Muscle of arm (tissue), 12 donors: Measurements from ENCODE around the gene C9orf85. TPM values are rescaled to one million over a fixed set of nuclear protein-coding genes. Genes with fewer than 3 reads are reported as not detected.
"Not testable (repeated sequence)": the region's sequence is repeated elsewhere in the genome, so short reads cannot be mapped to it uniquely, and the experiment has no call there.

Source experiments
- DNase-seq: peaks from one replicate; pipeline ENCODE4 v3.0.0-alpha.2; 2013
- polyA plus RNA-seq, 12 donors: library from polyadenylated mRNA; unstranded; fragments of 120-200 nt; gene quantifications; one replicate each; pipeline ENCODE4 v1.2.1, GENCODE V29; 2013; ENCODE audit not compliant: insufficient read length in 12 of 12

The C9orf85 gene
- polyA plus RNA-seq, 12 donors = 17.2 to 26.2 (median 24.0) TPM; not detected in 1

DNA sequence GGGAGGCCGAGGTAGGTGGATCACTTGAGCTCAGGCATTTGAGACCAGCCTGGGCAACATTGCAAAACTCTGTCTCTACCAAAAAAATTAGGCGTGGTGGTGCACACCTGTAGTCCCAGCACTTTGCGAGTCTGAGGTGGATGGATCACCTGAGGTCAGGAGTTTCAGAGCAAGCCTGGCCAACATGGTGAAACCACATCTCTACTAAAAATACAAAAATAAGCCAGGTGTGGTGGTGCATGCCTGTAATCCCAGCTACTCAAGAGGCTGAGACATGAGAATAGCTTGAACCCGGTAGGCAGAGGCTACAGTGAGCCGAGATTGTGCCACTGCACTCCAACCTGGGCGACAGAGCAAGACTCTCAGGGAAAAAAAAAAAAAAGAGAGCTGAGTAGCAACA lies 12.7 kb upstream of the C9orf85 start:
- DNase-seq = not testable (repeated sequence)

DNA sequence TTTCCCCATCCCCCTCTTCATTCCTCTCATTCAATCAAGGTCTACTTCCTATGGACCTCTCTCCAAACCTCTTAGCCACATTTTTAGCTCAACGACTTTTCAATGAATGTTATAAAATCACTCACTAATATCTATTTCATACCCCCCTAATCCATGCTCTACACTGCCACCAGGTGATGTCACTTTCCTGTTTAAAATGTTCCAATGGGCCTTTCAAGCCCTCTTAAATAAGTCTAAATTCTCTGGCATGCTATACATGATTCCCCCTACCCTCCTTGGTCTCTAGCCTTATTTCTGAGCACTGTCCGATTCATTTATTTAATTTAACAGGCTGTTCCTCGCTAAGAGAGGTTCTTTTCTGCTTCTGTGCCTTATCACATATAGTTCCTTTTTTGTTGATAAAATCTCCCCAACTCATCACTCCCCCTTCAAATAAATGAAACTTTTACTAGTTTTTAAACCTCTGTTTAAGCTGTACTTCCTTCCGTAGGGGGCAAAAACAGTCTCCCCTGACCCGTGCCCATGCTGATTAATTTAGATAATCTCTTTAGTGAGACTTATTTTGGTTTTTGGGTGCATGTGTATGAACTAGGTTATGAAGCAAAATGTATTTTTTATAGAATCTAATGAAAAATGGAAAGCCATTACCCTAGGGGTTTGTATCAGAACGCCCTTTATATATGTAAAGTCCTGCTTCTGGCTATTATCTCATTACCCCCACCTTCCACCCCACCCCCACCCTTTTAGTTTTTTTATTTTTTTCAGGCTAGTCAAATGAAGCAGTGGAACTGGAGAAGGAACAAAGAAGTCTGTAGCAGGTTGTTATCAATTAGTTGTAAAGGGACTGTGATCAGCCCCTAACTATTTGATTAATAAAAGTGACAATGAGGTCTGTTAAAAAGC lies 9.5 kb upstream of the C9orf85 start:
- DNase-seq = no peak

DNA sequence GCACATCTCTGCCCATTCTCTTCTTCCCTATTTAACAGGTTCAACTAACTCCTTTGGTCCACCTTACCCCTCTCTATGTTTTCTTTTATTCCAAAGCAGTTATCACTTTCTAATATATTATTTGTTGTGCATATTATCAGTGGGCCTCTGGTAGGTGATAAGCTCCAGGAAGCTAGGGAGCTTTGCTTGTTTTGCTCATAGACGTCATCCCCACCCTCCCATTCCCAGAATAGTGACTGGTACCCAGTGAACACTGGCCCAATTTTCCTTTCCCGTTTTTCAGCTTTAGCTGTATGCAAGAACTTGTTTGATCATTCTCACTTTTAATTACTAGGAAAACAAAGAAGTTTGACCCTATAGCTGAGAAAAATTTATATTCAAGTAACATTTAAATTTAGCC lies 7.4 kb upstream of the C9orf85 start:
- no peak for DNase-seq

DNA sequence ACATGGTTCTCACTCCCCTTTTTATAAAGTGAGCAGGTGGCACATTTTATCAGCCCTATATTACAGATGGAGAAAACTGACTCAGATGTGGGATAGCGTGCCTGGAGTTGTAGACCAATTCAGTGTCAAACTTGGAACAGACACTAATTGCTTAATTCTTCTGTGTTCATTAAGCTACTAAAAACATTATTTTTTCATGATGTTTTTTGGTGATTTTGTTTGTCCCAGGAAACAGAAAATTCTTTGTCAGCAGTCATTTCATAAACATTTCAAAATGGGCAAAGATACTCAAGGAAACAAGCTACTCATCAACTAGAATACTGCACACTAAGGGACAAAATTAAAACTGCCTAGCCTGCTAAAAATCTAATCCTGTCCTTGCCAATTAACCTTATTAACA lies 2.6 kb upstream of the C9orf85 start:
- no peak for DNase-seq

DNA sequence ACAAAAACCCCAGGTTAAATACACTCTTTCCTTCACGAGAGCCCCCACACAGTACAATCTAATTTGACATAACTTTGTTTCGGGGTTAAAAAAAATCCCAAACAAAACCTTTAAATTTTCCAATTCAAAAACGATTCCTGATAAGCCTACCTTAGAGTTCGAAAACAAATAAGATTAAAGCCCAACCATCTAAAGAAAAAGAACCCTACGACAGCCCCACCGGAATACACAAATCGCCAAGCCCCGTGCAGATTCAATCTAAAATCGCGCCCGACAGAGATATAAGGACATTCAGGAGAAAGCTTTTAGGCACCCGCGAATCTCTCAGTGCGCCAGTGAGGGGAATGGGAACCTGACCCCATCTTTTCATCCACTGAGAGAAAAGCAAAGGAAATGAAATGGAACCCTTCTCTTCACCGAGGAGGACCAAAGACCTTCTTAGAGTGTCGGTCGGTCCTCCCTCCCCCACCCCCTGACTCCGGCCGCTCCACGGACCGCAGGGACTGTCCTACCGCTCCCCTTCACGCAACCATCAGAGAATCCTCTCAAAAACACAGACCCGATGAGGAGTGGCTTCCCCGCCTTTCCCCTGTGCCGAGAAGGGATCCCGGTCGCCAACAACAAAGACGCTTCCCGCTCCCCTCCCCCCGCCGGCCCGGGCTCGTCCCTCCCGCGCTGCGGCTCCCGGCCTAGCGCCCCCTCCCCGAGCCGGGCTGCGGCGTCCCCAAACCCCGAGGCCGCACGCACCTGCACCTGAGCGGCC lies 1.4 kb upstream of the C9orf85 start:
- DNase-seq = peak; percentile 60

DNA sequence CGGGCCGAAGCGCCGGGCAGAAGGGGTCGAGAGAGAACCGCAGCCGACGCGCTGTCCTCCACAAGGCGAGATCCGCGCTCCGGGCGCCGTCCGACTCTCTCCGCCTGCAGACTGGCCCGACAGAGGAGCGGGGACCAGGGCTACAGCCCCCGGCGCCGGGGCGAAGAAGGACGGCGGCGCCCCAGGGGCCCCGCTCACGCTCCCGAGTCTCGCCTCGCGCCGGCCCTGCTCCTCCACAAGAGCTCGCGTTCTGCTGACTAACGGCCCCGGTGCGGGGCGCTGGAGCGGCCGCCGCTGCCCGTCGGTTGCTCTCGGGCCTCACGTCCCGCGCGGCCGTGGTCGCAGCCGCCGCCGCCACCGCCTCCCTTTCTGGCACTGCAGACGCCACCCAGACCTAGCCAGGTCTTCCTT lies 784 bp upstream of the C9orf85 start:
- DNase-seq = no peak

DNA sequence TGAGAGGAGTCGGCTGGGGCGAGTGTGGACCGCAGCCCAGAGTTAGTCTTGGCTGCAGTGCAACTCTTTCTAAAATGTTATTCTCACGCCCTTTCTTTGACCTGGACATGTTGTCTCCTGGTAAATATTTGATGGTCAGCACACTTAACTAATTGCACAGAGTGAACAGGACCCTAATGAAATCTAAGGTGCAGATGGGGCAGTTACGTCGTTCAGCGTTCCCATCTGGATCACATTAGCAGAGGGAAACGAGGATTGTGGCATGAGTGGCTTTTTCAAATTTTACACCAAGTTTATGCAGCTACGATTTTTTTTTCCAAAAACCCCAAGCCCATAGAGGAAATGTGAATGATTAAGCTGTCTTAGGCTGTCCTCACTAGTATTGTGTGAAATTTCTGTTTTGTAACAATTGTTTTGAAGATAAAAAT lies 483 bp downstream of the C9orf85 start:
- peak; percentile 77 for DNase-seq

DNA sequence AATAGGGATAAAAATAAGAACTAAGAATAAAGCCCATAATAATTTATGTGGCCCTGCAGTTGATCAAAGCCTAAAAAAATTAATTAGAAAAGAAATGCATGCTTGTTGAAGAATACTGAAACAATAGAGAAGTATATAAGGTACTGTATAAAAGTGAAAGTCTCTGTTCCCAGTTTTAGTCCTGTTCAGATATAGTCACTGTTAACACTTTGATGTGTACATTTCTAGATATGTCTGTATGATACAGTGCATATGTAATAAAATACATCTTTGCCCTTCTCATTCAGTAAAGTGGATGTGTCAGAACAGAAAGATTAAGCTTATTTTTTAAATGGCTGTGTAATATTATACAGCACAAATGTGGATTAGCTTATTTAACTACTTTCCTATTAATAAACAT lies 4.1 kb downstream of the C9orf85 start:
- DNase-seq = no peak

DNA sequence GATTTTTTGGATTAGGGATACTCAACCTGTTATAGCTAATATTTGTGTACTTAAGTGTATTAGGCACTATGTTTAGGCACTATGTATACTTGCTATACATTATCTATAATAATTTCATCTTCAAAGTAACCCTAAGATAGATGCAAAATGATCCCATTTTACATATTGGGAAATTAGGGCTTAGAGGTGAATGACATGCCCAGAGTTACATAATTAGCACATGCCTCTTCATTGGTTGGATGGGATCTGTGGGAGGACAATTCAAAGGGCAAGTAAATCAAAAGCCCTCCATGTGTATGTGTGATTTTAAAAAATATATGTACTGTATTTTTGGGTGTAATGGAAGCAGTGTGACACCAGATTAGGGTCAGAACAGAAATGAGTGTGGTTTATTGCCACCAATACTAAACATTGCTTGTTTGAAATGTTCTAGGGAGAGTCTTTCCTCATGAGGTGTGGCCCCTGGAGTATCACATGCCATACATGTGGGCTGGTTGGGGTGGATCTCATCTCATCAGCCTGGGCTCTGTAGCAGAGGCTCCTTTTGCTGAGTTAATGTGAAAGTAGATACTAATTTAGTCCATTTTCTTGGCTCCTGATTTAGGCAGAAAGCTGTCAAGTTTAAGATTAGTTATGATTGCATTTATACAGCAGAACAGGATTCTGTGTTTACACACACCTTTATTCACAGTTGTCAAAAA lies 5.5 kb downstream of the C9orf85 start:
- no peak for DNase-seq

DNA sequence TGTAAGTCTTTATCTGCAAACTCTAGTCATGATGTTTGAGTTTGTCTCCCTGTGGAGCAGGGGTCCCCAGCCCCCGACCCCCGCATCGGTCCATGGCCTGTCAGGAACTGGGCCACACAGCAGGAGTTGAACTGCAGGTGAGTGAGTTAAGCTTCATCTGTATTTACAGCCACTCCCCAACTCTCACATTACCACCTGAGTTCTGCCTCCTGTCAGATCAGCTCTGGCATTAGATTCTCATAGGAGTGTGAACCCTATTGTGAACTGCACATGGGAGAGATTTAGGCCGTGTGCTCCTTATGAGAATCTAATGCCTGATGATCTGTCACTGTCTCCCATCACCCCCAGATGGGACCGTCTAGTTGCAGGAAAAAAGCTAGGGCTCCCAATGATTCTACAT lies 7.0 kb downstream of the C9orf85 start:
- no peak for DNase-seq

DNA sequence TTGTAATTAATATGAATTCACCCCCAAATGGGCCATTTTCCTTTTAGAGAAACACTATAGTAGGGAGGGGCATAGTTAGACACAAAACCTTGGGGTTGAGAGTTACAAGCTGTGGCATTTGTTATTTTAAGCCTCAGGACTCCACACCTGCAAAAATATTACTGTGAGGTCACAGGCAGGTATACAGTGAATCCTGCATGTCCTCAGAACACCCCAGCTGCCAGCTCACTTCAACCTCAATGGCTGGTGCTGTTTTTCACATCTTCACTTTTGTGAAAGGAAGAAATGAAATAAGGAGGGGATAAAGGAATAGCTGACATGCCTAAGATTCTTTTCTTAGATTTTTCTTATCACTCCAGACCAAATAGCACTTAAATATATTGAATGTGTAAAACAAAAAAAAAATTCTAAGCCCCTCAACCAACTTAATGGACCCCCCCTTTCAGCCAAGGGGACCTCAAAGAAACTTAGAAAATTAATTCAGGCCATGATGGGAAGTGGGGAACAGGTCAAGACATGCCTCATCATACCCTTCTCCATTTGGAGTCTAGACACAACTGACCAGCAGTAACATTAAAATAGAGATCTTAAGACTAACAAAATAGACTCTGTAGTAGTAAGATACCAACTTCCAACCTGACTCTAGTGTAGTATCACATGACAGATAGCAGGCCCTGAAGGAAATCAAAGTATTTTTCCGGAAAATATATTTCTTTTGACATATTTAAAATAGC lies 9.2 kb downstream of the C9orf85 start:
- DNase-seq = no peak

DNA sequence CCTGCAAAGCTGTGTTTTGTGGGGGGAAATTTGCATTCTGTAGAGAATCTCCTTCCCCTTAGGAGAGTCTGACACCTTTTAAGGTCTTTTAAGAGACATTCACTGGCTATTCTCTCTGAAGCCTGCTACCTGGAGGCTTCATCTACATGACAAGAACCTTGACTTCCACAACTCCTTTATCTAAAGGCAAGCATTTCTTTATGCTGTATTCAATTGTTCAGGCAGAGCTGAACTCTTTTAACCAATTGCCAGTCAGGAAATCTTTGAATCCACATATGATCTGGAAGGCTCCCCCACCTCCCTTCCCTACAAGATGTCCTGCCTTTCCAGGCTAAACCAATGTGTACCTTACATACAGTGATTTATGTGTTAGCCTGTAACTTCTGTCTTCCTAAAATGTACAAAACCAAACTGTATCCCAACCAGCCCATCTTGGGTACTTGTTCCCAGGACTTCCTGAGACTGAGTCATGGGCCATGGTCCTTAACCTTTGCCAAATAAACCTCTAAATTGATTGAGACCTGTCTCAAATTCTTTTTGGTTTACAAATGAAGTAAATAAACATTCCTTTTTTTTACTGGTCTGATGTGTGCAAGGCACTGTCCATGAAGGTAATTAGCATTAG lies 9.9 kb downstream of the C9orf85 start:
- DNase-seq = no peak

DNA sequence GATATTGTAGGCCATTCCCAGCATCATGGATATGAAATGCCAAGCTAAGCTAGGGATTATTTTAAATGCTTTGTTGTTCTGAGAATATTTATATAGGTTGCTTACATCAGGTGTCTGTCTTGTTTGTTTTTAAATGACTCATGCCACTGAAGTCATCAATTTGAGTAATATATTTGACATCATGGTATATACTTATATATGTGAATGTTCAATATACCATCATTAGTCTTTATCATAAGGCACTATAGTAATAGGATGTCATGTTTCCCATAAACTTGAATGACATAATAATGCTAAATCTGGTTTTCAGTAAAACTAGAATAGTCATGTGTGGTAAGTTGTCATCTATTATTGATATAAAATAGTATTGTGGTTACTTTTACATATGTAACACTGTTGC lies 13.1 kb downstream of the C9orf85 start:
- no peak for DNase-seq

DNA sequence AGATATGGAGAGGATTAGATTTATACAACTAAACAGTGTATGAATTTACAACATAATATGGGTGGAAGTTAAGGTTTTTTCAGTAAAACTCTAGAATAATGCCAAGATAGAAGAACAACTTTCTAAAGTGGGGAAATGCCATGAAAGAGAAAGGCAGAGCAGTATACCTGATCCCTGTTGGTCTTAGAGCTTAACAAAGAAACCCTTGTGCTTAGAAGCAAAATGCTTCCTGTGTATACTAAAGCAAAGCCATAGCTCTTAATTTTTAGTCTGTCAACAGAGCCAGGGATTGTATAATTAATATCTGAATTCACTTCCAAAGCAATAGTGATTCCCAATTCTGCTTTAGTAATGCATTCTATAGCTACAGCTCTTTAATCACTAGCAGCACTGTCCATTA lies 14.4 kb downstream of the C9orf85 start:
- DNase-seq = no peak

DNA sequence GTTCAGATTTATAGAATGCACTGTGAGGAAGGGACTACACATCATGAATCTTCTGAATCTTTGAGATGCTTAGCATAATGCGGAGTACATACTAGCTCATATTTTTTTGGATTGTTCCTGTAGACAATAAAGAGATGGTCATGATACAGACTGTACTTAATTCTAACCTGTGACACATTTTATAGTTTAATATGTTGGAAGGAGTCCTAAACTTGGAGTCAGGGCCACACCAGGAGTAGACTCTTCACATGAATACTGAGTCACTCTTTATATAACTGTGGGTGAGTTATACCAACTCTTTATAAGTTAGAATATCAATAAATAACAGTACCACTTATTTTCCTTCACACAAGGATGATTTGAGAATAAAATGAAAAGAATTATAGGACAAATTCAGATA lies 16.9 kb downstream of the C9orf85 start:
- DNase-seq = no peak

DNA sequence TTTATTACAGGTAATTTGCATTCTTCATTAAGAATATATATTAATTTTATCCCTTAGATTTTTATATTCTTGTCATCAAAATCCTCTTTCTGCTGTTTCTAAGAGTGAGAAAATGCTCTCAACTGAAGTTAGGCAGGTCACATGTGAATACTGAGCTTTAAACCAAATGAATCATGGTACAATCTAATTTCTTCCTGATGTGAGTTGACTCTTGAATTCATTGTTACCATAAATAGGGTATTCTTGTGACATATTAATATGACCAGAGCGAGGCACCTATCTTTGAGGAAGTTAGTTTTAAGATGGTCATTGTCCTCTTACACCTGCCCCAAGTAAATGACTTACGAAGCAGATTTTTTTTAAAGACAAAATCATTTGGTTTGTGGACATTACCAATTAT lies 17.4 kb downstream of the C9orf85 start:
- no peak for DNase-seq

DNA sequence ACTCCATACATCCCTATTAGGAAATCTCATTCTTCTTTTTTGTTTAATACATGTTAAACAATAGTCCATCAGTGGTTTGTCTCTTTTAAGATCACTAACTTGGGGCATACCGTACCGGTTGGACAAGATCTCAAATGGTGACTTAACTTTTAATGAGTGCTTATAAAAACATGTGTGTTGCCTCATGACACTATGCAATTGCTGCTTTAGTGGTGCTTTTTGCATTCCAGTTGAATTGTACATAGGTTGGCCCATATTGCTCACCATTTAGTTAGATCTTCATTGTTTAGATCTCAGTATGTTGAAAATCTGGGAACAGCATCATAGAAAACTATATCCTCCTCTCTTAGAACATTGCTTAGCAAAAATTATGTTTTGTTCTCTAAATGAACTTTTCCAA lies 17.8 kb downstream of the C9orf85 start:
- no peak for DNase-seq

DNA sequence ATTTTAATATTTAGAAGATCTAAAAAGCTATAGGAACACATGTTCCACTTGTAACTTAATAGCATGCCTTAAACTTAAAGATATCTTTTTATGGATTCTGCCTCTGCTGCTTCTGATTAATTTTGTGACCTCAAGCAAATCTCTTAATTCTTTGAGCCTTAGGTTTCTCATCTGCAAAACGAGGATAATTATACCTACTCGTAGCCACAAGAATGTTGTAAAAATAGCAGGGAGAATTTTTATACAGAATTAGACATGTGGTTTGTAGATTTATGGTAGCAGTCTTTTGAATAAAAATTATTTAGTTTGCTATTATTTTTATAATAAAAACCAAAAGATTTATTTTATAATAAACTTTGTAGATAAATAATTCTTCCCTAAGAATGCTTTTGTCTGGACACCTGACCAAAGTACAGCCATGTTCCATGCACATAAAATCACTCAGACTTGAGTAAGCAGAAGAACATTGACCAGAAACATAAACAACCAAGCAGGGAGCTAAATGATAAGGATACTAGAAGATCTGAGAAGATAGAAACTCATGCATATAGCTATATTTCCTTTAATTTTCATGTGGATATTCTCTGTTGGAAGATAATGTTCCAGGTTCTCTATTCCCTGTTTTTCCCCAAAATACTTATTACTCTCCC lies 18.5 kb downstream of the C9orf85 start:
- no peak for DNase-seq

DNA sequence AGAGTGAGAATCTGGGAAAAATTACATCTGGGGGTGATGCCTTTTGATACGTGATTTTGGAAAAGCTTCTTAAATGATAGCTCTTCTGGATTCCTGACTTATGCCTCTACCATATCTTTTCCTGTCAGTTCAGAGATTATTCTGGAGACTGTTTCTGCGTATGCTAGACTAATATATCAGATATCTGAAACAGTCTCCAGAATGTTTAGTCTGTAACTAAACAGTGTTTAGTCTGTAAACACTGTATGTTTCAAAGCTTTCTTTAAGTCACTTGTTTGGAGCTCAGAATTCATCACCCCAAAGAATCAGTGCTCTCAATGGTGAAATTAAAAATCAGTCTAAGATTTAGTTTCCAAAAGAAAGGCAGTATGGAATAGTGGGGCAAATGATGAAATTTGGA lies 19.7 kb downstream of the C9orf85 start:
- DNase-seq = no peak

DNA sequence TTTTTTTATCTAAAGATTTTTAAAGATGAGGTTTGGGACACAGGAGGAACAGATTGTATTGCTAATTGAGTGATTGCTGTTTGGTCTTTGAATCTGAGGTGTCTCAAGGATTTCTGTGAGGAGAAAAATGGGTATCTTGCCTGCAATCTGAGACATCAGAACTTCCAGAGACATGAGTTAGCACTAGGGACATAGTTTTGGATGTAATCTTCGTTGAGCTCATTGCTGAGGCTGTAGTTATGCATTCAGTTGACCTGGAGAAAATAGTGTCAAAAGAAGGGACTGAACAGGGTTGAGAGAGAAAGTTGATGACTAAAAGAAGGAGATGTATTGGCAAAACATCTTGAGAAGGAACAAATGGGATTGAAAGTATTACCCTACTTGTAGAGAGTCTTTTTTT lies 24.6 kb downstream of the C9orf85 start:
- DNase-seq = no peak
